Activated naive CD8-positive, alpha-beta T cell (primary cell): ENCODE data around the gene RUNX1.

Experiments used
- H3K27ac Mint-ChIP-seq: one replicate; pipeline ENCODE4 v1.8.0; 2021; ENCODE audit warnings: mixed read lengths
- H3K27me3 Mint-ChIP-seq: one replicate; pipeline ENCODE4 v1.8.0; 2021; ENCODE audit warnings: mixed read lengths
- H3K36me3 Mint-ChIP-seq: one replicate; pipeline ENCODE4 v1.8.0; 2021; ENCODE audit warnings: mixed read lengths
- H3K4me1 Mint-ChIP-seq: one replicate; pipeline ENCODE4 v1.8.0; 2021; ENCODE audit warnings: low read depth, mixed read lengths
- H3K4me3 Mint-ChIP-seq: one replicate; pipeline ENCODE4 v1.8.0; 2021; ENCODE audit warnings: mild to moderate bottlenecking, mixed read lengths
- H3K9me3 Mint-ChIP-seq: one replicate; pipeline ENCODE4 v1.8.0; 2021; ENCODE audit warnings: low read depth, mixed read lengths

RUNX1 gene

DNA sequence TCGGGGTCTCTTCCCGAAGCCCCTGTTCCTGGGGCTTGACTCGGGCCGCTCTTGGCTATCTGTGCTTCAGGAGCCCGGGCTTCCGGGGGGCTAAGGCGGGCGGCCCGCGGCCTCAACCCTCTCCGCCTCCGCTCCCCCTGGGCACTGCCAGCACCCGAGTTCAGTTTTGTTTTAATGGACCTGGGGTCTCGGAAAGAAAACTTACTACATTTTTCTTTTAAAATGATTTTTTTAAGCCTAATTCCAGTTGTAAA, 158.7 kb downstream of the RUNX1 start:
- Mint-ChIP-seq H3K27me3 (no peaks in the 10 kb centered on the region), H3K27ac (peak overlapping the region; percentile 6), H3K36me3 (no peaks in the 10 kb centered on the region), H3K9me3 (no peaks in the 10 kb centered on the region), H3K4me3 (peak overlapping the region; percentile 30), H3K4me1 (peaks cover 55% of the 10 kb centered on the region)

DNA sequence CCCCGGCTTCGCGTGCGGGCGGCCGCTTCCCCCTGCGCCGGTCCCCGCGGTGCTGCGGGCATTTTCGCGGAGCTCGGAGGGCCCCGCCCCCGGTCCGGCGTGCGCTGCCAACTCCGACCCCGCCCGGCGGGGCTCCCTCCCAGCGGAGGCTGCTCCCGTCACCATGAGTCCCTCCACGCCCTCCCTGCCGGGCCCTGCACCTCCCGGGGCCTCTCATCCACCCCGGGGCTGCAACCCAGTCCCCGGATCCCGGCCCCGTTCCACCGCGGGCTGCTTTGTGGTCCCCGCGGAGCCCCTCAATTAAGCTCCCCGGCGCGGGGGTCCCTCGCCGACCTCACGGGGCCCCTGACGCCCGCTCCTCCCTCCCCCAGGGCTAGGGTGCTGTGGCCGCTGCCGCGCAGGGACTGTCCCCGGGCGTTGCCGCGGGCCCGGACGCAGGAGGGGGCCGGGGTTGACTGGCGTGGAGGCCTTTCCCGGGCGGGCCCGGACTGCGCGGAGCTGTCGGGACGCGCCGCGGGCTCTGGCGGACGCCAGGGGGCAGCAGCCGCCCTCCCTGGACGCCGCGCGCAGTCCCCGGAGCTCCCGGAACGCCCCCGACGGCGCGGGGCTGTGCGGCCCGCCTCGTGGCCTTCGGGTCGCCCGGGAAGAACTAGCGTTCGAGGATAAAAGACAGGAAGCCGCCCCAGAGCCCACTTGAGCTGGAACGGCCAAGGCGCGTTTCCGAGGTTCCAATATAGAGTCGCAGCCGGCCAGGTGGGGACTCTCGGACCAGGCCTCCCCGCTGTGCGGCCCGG, 159.2 kb downstream of the RUNX1 start:
- Mint-ChIP-seq H3K36me3 (no peaks in the 10 kb centered on the region), H3K4me3 (peak overlapping the region; percentile 46), H3K27ac (peak overlapping the region; percentile 22), H3K27me3 (no peaks in the 10 kb centered on the region), H3K9me3 (no peaks in the 10 kb centered on the region), H3K4me1 (peaks cover 54% of the 10 kb centered on the region)

DNA sequence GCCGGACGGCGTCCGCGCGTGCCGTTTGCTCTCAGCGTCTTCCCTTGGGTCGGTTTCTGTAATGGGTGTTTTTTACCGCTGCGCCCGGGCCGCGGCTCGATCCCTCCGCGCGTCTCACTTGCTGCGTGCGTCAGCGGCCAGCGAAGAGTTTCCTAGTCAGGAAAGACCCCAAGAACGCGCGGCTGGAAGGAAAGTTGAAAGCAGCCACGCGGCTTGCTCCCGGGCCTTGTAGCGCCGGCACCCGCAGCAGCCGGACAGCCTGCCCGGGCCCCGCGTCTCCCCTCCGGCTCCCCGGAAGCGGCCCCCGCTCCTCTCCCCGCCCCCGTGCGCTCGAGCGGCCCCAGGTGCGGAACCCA, 159.8 kb downstream of the RUNX1 start:
- peak overlapping the region; percentile 97 for H3K27ac Mint-ChIP-seq
- no peaks in the 10 kb centered on the region for H3K36me3 Mint-ChIP-seq
- no peaks in the 10 kb centered on the region for H3K9me3 Mint-ChIP-seq
- H3K4me3 Mint-ChIP-seq = peak overlapping the region; percentile 93
- peaks cover 53% of the 10 kb centered on the region for H3K4me1 Mint-ChIP-seq
- no peaks in the 10 kb centered on the region for H3K27me3 Mint-ChIP-seq

DNA sequence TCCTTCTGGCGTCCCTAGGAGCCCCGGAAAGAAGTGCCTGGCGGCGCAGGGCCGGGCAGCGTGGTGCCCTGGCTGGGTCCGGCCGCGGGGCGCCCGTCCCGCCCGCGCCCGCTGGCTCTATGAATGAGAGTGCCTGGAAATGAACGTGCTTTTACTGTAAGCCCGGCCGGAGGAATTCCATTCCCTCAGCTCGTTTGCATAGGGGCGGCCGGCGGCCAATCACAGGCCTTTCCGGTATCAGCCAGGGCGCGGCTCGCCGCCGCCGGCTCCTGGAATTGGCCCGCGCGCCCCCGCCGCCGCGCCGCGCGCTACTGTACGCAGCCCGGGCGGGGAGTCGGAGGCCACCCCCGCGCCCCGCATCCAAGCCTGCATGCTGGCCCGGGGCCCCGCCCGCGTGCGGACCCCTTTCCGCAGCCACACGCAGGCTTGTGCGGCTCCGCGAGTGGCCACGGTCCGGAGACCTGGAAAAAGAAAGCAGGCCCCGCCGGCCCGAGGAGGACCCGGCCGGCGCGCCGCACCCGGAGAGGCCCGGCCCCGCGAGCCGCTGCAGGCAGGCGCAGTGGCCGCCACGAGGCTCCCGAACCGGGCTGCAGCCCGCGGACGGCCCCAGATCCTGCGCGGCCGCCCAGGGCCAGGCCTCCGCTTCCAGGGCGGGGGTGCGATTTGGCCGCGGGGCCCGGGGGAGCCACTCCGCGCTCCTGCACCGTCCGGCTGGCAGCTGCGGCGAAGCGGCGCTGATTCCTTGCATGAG, 160.4 kb downstream of the RUNX1 start:
- no peaks in the 10 kb centered on the region for H3K9me3 Mint-ChIP-seq
- H3K4me3 Mint-ChIP-seq = peak overlapping the region; percentile 95
- H3K4me1 Mint-ChIP-seq = peaks cover 53% of the 10 kb centered on the region

DNA sequence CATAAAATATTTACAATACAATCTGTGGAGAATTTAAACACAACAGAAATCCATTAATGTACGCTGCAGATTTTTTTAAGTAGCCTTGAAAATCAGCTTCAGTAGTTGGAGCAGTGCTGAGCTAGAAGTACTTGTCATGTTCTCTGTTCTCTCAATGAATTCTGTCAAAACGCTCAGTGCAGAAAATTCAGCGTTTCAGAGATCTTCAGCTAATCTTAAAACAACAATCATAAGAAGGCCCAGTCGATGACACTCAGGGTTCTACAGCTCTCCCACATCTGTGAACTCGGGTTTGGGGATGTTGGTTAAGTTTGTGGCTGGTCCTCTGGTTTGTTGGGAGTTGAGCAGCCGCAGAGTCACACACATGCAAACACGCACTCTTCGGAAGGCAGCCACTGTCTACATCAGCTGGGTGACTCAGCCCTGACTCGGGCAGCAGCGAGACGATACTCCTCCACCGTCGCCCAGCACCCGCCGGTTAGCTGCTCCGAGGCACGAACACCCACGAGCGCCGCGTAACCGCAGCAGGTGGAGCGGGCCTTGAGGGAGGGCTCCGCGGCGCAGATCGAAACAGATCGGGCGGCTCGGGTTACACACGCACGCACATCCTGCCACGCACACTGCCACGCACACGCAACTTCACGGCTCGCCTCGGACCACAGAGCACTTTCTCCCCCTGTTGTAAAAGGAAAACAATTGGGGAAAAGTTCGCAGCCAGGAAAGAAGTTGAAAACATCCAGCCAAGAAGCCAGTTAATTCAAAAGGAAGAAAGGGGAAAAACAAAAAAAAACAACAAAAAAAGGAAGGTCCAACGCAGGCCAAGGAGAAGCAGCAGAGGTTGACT, 161.2 kb downstream of the RUNX1 start:
- Mint-ChIP-seq H3K36me3 (peaks cover 3% of the 10 kb centered on the region), H3K4me1 (peaks cover 55% of the 10 kb centered on the region), H3K27me3 (no peaks in the 10 kb centered on the region), H3K4me3 (peak overlapping the region; percentile 95), H3K9me3 (no peaks in the 10 kb centered on the region), H3K27ac (peak overlapping the region; percentile 100)

More for the DNA sequence above, 160.4 kb downstream of the RUNX1 start:
- Mint-ChIP-seq H3K27ac (peak overlapping the region; percentile 100), H3K36me3 (peaks cover 3% of the 10 kb centered on the region), H3K27me3 (no peaks in the 10 kb centered on the region)

DNA sequence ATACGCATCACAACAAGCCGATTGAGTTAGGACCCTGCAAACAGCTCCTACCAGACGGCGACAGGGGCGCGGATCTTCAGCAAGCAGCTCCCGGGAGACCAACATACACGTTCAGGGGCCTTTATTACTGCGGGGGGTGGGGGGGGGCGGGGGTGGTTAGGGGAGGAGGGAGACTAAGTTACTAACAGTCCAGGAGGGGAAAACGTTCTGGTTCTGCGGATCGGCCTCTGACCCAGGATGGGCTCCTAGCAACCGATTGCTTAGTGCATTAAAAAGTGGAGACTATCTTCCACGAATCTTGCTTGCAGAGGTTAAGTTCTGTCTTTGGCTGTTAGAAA, 162.0 kb downstream of the RUNX1 start:
- peak overlapping the region; percentile 95 for H3K4me3 Mint-ChIP-seq
- H3K9me3 Mint-ChIP-seq = no peaks in the 10 kb centered on the region
- peaks cover 3% of the 10 kb centered on the region for H3K36me3 Mint-ChIP-seq
- H3K4me1 Mint-ChIP-seq = peaks cover 55% of the 10 kb centered on the region
- H3K27me3 Mint-ChIP-seq = no peaks in the 10 kb centered on the region
- peak overlapping the region; percentile 100 for H3K27ac Mint-ChIP-seq

DNA sequence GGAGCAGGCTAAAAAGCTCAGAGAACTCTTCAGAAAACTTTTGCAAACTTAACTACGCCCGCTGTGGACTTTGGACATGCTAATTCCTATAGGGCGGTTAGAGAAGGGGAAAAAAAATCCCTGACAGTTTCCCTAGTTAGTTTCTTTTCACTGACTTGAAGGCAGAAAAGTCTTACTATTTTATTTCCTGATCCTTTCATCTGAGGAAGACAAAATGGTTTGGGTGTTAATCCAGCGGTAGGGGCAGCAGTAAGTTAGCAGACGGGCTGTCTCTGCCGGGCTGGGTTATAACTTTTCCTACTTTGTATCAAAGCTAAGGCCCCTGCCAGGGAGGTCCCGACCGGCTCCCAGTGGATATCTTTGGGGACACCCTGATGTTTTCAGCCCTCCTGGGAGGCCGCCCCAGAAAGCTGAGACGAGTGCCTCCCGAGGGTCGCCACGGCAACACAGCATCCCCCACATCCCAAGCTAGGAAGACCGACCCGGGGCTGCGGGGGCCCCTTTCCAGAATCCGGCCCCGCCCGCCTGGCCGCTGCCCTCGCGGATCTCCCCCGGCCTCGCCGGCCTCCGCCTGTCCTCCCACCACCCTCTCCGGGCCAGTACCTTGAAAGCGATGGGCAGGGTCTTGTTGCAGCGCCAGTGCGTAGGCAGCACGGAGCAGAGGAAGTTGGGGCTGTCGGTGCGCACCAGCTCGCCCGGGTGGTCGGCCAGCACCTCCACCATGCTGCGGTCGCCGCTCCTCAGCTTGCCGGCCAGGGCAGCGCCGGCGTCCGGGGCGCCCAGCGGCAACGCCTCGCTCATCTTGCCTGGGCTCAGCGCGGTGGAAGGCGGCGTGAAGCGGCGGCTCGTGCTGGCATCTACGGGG, 162.6 kb downstream of the RUNX1 start:
- peak overlapping the region; percentile 95 for H3K4me3 Mint-ChIP-seq
- peaks cover 3% of the 10 kb centered on the region for H3K36me3 Mint-ChIP-seq
- no peaks in the 10 kb centered on the region for H3K27me3 Mint-ChIP-seq
- H3K27ac Mint-ChIP-seq = peak overlapping the region; percentile 100
- H3K9me3 Mint-ChIP-seq = no peaks in the 10 kb centered on the region
- H3K4me1 Mint-ChIP-seq = peaks cover 53% of the 10 kb centered on the region

DNA sequence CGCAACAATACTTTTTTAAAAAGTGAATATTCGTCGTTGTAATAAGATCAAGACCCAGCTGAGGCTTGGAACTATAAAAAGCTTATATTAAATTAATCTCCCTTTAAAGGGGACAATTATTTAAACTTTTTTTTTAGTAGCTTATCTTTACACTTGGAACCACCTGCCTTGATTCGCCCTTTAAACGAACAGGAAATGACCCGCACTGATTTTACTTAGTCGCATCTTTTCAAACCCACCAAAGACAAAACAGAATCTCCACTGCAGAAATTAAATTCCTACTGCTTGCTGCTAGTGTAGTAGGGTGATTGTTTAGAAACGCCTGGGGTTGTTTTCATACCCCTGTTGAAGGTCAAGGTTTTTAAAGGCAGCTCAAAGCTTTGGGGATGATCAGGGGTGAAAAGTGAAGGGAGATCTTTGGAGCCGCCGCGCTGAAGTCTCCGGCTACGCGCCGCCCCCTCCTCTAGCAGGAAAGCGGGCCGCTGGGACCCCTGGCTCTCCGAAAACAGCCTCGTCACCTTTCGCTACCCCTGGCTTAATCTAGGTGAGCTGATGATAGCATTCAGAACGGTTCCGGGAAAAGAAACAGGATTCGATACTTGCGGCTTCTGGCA, 163.4 kb downstream of the RUNX1 start:
- Mint-ChIP-seq H3K36me3 (peaks cover 3% of the 10 kb centered on the region), H3K4me1 (peaks cover 53% of the 10 kb centered on the region)

DNA sequence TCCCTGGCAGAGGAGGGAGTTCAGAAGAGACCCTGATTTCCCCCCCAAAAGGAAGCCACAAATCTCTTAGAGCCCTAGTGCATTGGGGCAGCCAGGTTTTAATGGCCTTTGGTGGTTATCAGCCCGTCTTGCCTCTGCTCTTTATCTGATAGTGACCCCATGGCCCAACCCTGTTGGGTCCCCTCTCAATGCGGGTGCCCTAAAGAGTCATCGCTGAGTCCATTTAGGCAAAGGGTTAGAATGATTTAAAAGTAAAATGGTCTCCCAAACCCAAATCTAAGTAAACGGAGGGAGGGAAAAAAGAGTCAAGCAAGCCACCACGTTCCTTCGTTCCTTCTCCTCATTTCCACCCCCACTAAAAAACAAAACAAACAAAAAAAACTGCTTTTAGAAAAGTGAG, 164.0 kb downstream of the RUNX1 start:
- Mint-ChIP-seq H3K4me1 (peaks cover 55% of the 10 kb centered on the region), H3K27ac (no peak overlapping the region), H3K36me3 (peaks cover 3% of the 10 kb centered on the region), H3K9me3 (no peaks in the 10 kb centered on the region), H3K27me3 (no peaks in the 10 kb centered on the region), H3K4me3 (peak overlapping the region; percentile 95)

More for the DNA sequence above, 163.4 kb downstream of the RUNX1 start:
- Mint-ChIP-seq H3K27me3 (no peaks in the 10 kb centered on the region), H3K9me3 (no peaks in the 10 kb centered on the region), H3K27ac (peak overlapping the region; percentile 66), H3K4me3 (peak overlapping the region; percentile 95)

DNA sequence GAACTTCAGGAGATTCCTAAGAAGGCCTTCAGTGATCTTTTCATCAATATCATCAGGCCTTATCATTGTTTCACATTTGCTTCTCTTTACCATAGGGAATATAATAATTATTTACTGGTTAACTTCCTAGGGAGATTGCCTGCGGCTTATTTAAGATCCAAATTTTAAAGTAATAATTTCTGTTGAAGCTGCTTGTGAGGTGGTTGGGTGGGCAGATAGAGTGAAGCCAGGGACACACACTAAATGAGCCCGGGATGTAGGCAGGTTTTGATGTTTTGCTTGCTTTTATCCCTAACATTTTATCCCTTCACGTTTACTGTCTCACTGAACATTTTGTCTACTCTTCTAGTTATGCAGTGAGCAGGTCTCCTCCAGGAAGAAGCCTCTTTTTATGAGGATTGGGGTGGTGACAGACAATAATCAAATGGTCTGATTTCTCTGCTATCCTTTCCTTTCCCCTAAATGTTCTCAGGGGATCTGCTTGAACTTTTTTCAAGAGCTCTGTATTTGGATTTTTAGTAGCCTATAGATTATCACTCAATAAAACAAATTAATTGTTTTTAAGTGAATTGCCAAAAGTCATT, 164.7 kb downstream of the RUNX1 start:
- H3K27ac Mint-ChIP-seq = no peak overlapping the region
- no peaks in the 10 kb centered on the region for H3K9me3 Mint-ChIP-seq
- peaks cover 58% of the 10 kb centered on the region for H3K4me1 Mint-ChIP-seq
- H3K27me3 Mint-ChIP-seq = no peaks in the 10 kb centered on the region
- peak overlapping the region; percentile 56 for H3K4me3 Mint-ChIP-seq
- H3K36me3 Mint-ChIP-seq = peaks cover 7% of the 10 kb centered on the region

DNA sequence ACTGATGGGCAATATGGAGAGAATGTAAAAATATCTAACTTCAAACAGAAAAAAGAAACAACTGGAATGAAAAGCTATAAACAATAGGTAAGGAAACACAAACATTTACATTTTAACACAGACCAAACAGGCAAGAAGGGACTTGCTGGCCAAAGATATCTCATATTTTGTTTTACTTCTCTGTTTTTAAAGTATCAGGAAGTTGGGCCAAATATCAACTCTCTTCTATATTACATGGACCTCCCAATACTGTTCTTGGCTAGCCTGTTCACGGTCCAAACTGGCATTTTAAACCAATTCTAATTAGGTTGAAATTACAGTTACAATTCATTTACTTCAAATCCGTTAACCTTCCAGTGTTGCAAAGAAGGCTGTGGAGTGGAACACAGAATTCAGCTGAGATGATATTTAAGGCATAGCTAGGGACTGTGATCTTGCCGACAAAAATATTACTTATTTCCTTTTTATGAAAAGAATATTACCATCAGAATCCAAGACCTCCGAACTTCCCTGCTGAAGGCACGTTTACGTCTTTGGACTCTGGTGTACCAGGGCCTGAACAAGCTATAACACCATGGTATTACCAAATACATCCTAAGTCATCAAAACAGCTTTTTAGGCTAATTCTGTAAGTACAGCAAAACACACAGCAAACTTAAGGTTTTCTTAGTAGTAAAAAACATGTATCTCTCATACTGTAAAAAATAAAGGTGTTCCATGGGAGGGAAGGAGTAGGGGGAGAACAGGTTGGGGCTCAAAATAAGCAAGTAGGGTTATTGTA, 165.4 kb downstream of the RUNX1 start:
- H3K27me3 Mint-ChIP-seq = no peaks in the 10 kb centered on the region
- H3K27ac Mint-ChIP-seq = peak overlapping the region; percentile 13
- no peaks in the 10 kb centered on the region for H3K9me3 Mint-ChIP-seq
- peaks cover 7% of the 10 kb centered on the region for H3K36me3 Mint-ChIP-seq
- peaks cover 58% of the 10 kb centered on the region for H3K4me1 Mint-ChIP-seq
- peak overlapping the region; percentile 41 for H3K4me3 Mint-ChIP-seq

DNA sequence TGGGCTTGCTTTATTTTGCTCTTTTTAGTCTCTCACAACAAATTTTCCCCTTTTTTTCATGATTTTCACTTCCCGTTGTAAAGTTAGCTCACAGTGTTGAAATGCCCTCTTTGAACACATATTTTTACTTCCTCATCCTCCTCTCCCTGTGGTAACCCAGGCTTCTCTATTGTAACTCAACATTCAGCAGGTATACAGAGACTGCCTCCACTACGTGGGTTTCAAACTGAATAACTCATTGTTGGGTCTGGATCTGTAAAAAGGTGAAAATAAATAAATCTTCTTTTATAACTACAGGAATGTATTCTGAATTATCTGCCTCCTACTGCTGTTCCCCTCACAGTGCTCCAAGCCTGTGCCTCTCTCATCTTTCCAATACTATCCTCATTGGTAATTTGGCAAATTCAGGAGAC, 166.4 kb downstream of the RUNX1 start:
- Mint-ChIP-seq H3K4me3 (peak overlapping the region; percentile 41), H3K4me1 (peaks cover 56% of the 10 kb centered on the region)

DNA sequence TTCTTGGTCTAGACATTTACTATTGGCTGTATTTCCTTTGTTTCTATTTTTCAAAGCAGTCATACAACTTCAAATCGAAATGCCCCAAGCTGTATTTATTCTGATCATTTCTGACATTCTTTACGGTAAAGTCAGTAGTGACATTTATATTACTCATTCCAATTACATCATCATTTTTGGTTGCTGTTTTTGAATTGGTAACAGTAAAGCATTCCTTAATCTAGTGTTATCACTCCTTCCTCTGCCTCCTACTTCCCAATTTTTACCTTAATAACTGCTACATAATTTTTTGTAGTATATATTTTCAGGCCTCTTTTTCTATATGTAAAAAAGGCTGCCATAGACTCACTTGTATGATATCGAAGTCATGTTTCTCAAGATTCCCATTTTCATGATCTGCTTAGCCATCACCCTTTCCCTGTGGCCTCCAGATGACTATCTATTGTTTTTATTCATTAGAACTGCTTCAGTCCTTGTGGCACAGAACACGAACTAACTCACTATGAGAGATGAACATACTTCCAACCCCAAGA, 167.2 kb downstream of the RUNX1 start:
- no peaks in the 10 kb centered on the region for H3K9me3 Mint-ChIP-seq
- no peak overlapping the region for H3K4me3 Mint-ChIP-seq
- H3K27me3 Mint-ChIP-seq = no peaks in the 10 kb centered on the region
- no peak overlapping the region for H3K27ac Mint-ChIP-seq
- H3K36me3 Mint-ChIP-seq = peaks cover 9% of the 10 kb centered on the region
- peaks cover 51% of the 10 kb centered on the region for H3K4me1 Mint-ChIP-seq

More for the DNA sequence above, 166.4 kb downstream of the RUNX1 start:
- no peaks in the 10 kb centered on the region for H3K27me3 Mint-ChIP-seq
- no peaks in the 10 kb centered on the region for H3K9me3 Mint-ChIP-seq
- H3K27ac Mint-ChIP-seq = peak overlapping the region; percentile 54
- H3K36me3 Mint-ChIP-seq = peaks cover 9% of the 10 kb centered on the region
